Left lobe of liver (tissue), 2 donors: ENCODE data around the gene NT5DC4. TPM values are rescaled to one million over a fixed set of nuclear protein-coding genes. Genes with fewer than 3 reads are reported as not detected.

Experiments used
- ATAC-seq: fragments of 200-7000 bp; cut with Tn5 transposase; one replicate; pipeline ENCODE4 v1.9.1; 2020; ENCODE audit warnings: mild to moderate bottlenecking, moderate library complexity
- DNase-seq: peaks from one replicate; pipeline ENCODE4 v3.0.0-alpha.2; 2020; ENCODE audit warnings: low spot score
- total RNA-seq: library from RNA; stranded (reverse); gene quantifications from one replicate; pipeline ENCODE4 v1.2.1, GENCODE V29; 2021
- donor health status: DM: no; HTN: no; CAD: no; lungs with moderate emphysema.
- donor health status: DM: no; HTN: yes; CAD: no.

The NT5DC4 gene
- total RNA-seq, 1 donor from 2014 or later, result not detected

DNA sequence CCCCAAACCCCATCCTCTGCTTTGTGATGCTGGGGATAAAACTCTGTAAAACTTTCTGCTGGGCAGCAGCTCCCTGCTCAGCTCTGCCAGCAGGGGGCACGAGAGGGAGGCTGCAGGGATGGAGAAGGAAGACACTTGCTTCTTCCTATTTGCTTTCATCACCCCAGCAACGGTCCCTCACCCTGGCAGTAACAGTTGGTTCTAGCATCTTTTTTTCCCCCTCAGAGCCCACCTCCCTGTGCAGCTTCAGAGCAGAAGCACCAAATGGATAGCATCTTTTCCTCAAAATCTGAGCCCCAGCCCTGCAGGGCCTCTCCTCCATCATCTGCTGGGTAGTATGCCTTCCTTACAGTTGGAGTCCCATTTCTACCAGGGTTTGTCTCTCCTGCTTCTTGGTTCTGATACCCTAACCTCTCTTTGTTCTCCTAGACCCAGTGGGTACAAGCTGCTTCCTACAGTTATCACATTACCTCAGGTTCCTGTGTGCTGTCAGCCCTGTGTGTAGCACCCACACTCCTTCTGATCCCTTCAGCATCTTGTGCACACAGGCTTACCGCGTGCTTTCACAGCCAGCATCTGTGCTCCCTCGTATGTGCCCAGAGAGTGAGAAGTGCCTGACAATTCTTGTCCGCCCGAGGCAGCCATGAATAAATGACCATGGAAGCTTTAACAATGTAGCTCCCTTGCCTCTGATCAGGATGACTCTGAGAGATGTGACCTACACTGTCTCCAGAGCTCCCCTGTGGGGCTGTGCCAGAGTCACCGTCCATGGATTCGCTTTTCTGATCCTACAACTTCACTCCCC lies 29.1 kb downstream of the NT5DC4 start:
- ATAC-seq (peak; percentile 95), DNase-seq (peak; percentile 76)

DNA sequence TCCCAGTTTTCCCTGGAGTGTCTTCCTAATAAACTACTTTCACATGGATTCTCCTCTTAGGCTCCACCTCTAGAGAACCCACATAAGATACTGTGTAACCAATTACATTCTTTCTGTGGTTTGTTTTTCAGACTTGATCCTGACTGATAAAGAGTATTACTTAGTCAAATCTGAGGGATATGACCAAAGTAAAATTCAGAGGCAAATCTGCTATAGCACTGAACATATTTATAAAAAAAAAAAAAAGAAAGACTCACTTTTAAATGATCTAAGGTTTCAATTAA lies 29.7 kb downstream of the NT5DC4 start:
- DNase-seq (no peak), ATAC-seq (no peak)

DNA sequence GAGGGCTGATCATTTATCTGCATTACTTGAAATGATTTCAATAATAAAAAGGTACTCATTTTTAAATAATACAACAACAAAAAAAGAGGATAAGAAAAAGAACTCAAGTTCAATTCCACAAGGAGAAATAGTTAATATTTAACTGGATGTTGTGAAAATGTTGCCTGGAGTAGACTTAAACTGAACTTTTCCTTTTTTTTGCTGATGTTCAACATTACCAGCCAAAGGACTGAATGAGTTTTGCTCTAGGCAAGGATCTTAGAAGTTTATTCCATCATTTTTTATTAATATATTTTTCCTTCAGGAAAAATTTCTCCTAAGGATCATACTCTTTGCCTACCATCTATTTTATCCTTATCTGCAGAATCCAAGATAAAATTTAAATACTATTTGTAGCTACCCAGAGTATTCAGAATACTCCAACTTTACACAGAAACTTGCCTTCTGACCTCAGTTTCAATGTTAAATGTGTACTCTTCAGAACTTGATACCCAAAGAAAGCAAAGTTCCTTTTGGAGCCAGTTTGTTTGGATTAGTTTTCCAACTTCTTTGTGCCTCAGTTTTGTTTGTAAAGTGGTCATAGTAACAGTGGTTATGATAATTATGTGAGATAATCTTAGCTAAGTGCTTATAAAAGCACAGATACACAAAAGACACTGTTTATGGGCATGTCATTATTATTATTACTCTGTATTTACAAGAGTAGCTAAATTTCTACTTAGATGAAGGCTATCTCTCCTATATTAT lies 30.8 kb downstream of the NT5DC4 start:
- ATAC-seq (peak; percentile 57), DNase-seq (no peak)

DNA sequence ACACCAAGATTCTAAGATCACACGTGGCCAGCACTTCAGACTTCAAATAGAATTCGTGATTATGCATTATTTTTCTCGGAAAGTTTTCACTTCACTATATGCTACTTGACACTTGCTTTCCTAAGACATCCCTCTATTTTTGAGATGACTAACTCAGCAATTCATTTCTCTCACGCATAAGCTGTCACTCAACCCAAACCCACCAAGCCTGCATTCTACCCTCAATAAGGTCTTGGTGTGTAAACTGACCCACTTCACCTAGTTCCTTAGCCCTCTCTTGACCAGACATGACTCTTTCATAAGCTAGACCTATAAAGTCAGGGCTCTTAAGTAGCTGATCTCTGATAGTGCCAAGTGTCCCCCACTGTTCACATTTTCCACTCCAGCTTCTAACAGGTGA lies 31.8 kb downstream of the NT5DC4 start:
- ATAC-seq, result no peak

DNA sequence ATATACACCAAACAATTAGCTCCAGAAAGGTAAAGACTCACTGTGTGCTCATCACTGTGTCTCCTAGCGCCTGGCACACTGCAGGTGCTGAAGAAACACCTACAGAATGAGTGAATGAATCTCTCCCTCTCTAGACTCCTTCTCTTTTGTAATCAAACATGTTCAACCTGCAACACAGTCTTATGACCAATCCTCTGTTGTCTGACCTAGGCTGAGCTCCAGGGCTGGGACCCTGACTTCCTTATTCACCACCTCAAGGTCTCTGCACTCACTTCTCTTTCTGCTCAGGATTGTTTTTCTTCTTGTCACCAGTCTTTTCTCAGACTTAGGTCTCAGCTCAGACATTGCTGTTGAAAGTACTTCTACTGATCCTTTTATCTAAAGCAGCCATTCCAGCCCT lies 33.7 kb downstream of the NT5DC4 start:
- DNase-seq (no peak), ATAC-seq (no peak)

More for the DNA sequence above, 31.8 kb downstream of the NT5DC4 start:
- no peak for DNase-seq

DNA sequence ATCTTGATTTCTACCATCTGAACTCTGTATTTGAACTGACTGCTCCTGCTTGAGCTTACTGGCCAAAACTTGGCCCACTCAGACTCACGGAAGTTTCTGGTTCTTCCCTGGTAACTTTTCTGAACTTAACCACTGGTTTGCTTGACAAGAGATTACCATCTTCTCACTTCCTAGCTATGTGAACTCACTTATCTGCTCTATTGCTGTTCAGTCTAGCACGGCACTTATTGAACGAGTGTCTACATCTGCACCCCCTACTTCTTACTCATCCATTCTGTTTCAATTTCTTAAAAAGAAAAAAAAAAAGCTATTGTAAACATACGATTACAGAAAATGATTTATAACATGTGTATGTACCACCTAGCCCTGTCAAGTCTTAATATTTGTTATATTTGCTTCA lies 34.6 kb downstream of the NT5DC4 start:
- no peak for ATAC-seq

DNA sequence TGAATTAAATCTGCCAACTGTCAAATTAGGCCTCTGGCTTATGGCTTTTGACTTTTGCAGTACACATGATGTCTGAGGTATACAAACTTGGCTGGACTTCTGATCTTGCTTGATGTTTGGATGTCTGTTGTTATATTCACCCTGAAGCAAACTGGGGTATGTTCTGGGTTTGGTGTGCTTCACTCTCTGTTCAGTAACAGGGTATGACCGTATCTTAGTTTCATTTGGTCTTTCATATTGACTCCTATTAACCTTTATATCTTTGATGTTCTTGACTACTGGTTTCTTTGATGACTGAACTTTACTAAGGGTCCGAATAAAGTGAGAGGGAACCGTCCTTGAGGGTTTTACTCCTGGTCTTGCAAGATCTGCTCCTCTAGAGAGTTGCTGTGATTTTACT lies 35.4 kb downstream of the NT5DC4 start:
- ATAC-seq (no peak), DNase-seq (no peak)

More for the DNA sequence above, 34.6 kb downstream of the NT5DC4 start:
- DNase-seq, result no peak

DNA sequence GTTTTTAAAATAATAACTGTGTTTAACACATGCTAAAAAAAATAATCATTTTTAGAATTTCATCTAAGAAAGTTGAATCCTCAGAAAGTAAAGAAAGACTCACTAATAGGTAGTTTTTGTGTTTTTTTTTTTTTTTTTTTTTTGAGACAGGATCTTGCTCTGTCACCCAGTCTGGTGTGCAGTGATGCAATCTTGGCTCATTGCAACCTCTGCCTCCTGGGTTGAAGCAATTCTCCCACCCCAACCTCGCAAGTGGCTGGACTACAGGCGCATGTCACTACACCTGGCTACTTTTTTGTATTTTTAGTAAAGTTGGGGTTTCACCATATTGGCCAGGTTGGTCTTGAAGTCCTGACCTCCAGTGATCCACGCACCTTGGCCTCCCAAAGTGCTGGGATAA lies 36.4 kb downstream of the NT5DC4 start:
- ATAC-seq (peak; percentile 83), DNase-seq (peak; percentile 75)

DNA sequence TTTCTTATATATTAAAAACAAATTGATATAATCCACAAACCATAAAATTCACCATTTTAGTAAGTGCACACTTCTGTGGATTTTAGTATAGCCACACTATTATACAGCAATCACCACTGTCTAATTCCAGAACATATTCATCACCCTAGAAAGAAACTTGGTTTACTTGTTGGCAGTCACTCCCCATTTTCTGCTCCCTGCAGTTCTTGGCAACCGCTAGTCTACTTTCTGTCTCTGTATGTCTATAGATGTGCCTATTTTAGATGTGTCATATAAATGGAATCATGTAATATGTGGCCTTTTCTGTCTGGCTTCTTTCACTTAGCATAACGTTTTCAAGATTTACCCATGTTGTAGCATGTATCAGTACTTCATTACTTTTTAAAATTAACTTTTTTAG lies 37.9 kb downstream of the NT5DC4 start:
- no peak for DNase-seq
- no peak for ATAC-seq

DNA sequence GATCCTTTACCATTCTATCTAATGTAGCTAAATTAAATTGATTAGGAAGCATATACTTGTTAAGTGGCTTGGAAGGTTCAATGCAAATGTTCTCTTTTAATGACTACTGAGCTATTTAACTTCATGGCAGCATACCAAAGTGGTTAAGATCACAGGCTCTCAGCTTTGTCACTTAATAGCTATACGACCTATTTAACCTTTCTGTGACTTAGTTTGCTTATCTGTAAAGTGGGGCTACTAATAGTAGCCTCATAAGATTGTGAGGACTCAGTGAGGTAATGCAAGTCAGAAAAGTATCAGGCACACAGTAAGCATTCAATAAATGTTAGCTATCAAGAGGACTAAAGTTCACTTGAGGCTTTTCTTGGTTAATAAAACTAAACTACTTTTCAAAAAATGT lies 39.3 kb downstream of the NT5DC4 start:
- ATAC-seq, result no peak
- DNase-seq, result no peak

DNA sequence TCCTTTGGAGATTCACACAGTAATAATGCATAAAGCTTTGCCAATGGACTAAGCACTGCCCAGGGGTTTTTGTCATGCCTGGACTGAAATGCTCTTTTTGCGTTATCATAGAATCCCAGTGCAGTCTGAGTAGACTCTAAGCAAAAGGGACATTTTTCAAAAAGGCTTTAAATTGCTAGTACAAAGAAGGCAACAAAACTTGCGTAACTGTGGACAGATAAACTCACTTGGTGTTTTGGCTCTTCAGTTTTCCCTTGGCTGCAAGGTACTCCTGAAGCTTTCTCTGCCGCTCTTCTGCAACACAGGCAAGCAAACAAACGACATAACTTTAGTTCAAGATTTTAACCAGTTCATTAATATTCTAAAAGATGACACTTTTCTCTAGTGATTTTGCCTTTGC lies 41.5 kb downstream of the NT5DC4 start:
- ATAC-seq, result no peak

DNA sequence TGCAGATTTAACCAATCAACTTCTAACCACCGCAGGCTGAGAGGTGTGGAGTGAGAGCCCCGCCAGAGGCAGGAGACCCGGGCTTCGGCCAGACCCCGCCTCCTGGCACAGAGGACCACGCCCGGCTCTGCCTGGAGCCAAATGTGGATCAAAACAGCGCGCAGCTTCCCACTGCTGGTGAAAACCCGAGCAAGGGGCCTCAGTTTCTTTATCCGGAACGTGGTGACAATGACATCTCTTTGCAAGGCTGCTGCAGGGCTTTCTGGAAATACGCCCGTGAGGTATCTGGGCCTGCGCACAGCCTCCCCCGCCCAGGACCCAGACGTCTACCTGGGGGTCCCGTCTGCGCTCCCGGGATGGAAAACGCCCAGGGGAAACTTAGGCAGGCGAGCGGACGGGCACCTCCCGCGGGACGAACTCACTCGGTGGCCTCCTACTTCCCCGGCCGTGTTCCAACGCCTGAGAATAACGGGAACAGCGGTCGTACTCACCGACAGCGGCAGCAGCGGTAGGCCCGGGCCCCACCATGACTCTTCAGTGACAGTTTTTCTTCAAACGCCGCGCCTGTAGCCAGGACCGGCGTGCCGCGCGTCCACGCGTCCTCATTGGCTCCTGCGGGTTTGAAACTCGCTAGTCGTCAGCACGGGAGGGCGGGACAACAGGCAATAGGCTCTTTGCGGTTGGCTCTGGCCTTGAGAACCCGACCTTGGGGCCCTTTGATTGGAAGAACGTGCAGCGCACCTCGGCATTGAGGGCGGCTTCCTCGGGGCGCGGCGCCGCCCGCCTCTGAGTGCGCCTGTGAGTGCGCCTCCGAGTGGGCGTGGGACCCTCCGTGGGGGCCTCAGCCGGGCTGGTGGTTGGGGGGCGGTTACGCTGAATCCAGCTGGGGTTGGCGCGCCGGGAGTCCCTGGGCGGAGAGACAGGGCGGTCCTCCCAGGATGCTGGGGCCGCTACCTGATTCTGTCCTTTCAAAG lies 43.5 kb downstream of the NT5DC4 start, which contains the start of gene CKAP2L:
Gene CKAP2L, minus strand, starts transcription at position 539 of the 974 bp plus-strand sequence. Its CDS starts 11 bp downstream, at position 528.
- DNase-seq (peak; percentile 96), ATAC-seq (peak; percentile 100)

More for the DNA sequence above, 41.5 kb downstream of the NT5DC4 start:
- DNase-seq, result no peak

DNA sequence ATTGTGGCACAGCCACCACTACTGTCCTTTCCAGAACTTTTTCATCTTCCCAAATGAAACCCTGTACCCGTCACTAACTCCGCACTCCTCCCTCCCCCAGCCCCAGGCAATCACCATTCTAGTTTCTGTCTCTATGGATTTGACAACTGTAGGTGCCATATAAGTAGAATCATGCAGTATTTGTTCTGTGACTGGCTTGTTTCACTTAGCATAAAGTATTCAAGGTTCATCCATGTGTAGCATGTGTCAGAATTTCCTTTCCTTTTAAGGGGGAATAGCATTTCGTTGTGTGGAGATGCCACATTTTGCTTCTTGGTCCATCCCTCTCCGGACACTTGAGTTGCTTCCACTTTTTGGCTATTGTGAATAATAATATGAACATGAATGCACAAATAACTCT lies 44.4 kb downstream of the NT5DC4 start:
- DNase-seq (no peak), ATAC-seq (no peak)

DNA sequence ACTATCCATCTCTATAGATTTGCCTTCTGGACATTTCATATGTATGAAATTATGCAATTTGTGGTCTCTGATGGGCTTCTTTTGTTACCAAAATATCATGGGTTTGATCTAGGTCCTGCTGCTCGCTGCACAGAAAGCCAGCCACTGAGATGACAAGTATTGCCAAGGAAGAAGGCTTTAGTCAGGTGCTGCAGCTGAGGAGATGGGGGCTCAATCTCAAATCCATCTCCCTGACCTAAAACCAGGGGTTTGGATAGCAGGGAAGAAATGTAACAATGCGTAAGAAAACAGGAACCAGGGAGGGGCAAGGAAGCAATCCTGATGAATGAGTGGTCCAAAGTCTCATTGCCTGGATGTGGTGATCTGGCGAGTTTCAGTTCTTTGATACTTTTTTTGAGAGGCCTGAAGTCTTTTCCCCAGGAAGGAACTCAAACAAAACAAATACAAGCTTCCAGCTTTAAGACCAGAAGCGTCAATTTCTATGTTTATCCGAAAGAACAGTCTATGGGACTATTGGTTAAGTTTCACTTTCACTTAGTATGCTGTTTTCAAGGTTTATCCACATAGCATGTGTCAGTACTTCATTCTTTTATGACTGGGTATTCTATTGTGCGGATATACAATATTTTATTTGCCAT lies 47.0 kb downstream of the NT5DC4 start:
- DNase-seq, result no peak
- peak; percentile 21 for ATAC-seq

DNA sequence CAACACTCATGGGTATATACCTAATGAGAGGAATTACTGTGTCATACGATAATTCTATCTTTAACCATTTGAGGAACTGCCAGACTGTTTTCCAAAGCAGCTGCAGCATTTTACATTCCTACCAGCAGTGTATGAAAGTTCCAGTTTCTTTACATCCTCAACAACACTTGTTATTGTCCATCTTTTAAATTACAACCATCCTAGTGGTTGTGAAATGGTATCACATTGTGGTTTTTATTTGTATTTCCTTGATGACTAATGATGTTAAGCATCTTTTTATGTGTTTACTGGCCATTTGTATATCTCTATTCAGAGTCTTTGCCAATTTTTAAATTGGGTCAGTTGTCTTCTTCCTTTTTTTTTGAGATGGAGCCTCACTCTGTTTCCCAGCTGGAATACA lies 47.6 kb downstream of the NT5DC4 start:
- no peak for DNase-seq
- no peak for ATAC-seq

DNA sequence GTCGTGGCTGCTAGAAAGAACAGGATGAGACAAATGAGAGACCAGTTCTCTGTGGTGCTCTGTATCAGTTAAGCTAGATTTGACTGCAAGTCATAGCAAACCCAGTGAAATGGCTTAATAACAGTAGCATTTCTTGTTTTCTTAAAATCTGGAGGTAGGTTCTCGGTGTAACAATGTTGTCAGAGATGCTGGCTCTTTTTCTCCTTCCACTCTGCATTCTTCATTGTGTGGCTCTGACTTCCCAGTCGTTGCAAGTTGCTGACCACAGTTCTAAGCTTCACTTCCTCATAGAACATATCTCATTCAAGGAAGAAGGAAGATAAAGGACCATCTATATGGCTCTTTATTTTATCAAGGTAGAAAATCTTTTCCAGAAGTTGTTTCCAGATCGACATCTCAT lies 51.5 kb downstream of the NT5DC4 start:
- DNase-seq (no peak), ATAC-seq (no peak)

DNA sequence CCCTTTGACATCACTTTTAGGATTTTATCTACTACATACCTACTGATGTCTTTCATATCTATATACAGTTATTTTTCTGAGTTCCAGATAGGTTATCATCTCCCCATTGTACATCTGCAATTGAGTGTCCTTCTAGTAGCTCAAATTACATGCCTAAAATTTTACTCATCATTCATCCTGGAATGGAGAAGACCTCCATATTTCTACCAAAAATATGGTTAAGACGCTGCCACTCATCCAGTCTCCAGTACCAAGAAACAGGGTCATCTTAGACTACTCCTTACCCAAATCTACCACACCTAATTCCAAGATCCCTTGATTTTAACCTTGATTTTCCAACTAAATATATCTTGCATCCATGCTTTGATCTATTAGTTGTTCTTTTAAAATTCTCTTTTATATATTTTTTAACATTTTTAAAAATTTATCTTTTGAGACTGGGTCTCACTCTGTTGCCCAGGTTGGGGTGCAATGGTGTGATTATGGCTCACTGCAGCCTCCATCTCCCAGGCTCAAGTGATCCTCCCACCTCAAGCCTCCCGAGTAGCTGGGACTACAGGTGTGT lies 52.2 kb downstream of the NT5DC4 start:
- ATAC-seq, result no peak
- DNase-seq, result no peak

DNA sequence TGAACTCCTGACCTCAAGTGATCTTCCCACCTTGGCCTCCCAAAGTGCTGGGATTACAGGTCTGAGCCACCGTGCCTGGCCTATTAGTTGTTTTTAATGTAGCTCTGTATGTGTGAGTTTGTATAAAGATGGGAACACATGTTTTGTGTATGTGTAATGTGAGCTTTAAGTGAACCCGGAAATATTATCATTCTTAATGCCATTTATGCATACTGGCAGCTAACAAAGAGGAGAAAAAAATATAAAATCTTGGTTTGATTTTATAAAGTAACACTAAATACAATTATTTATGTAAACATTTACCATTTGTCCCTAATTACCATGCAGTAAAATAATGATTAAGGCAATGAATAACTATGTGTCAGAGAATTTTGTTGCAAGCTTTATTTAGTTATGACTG lies 52.7 kb downstream of the NT5DC4 start:
- no peak for ATAC-seq
- no peak for DNase-seq

DNA sequence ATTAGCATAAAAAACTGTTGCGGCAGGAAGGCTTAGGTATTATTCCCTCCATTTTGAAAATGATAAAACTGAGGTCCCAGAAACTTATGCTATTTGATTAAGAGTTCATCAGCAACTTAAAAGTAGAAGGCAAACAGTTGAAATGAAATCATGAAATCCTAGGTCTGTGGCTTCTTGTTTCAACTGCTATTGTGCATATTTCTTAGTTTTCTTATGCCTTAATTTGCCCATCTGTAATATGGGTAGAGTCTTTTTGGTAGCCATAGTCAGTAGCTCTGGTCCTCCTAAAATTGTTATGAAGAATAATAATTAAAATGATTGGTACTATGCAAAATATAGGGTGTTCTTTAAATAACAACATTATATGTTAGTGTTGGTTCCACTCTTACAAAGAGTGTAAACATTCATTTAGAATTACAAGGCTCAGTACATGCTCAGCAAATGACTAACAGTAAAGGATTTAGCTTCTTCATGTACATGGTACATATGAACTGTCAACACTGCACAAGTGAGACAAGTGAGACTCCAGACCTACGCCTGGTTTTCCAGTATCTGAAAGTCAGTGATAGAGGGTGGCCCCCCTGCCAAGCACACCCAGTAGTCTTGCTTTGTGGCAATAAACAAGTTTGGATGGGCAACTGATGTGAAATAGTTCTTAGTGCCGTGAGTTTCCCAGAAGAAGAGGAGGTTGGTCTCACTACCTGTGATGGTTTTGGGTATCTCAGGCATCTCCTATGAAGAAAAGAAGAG lies 53.9 kb downstream of the NT5DC4 start:
- DNase-seq, result no peak
- ATAC-seq, result no peak

DNA sequence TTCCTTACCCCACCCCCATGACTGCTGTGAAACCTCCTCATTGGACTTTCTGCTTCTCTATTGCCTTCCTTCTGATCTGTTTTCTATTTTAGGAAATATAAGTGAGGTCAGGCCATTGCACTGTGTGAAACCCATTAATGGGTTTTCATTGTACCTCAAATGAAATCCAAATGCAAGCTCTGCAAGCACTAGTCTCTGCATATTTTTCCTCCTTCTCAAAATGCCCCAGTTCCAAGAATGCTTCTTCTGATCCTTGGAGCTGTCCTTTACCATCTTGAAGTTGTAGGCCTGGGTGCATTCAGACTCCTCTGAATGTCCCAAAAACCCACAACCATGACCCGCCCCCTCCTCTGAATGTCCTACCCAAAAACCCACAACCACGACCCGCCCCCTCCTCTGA lies 55.3 kb downstream of the NT5DC4 start:
- DNase-seq (no peak), ATAC-seq (no peak)
